CD4-positive, alpha-beta T cell treated with Interferon gamma for 1 hour (primary cell): Measurements from ENCODE around the gene PMVK.
"Not testable (repeated sequence)": the region's sequence is repeated elsewhere in the genome, so short reads cannot be mapped to it uniquely, and the experiment has no call there.

Source experiments
- DNase-seq: peaks from one replicate; pipeline ENCODE4 v3.0.0-alpha.2; 2020

The PMVK gene

DNA sequence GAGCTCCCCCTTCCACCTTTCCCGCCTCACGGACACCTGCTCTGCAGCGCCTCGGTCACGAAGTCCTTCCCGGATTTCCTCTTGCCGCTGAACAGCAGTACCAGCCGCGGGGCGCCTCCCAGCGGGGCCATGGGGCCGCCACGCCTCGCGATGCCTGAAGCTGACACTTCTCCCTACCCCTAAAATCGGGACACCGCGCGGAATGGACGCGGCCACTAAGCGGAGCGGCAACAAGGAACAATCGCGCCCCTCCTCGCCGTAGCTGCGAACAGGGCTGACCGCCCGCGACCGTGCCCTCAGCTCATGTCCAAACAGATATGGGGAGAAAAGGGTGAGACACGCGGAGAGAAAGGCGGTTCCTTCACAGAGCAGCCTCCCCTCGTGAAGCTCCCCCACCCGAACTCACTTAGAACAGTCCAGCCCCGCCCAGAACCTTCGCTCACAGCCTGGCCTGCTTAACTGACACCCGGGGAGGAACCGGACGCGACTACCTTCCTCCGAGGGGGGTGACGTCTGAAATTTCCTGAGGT, at the start of gene PMVK:
TSS of gene PMVK (minus strand) at position 165 of the 530 bp plus-strand sequence. CDS start at position 131, 34 bp downstream.
- peak; percentile 93 for DNase-seq

DNA sequence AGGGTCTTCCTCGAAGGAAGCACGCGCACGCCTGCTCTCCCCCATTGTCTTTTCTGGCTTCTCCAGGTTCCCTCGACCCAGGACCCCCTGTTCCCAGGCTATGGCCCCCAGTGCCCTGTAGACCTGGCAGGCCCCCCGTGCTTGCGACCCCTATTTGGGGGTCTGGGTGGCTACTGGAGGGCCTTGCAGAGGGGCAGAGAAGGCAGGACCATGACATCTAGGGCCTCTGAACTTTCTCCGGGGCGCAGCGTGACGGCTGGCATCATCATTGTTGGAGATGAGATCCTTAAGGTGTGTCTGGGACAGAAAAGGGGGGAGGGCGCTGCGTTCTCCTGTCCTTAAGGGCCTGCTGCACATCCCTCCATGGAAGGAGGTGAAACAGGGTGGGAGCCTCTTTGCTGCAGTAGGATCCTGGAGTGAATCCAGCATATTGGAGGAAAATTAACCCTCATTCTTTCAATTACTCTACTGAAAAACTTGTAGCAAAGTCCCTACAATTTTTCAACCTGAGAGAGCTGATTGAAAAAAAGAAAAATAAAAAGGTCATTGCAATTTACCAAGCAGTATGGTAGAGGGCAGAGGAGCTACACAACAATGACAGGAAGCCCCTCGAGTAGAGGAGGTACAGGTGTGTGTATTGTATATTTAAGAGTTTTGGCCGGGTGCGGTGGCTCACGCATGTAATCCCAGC, 47.4 kb upstream of the PMVK start:
- no peak for DNase-seq

DNA sequence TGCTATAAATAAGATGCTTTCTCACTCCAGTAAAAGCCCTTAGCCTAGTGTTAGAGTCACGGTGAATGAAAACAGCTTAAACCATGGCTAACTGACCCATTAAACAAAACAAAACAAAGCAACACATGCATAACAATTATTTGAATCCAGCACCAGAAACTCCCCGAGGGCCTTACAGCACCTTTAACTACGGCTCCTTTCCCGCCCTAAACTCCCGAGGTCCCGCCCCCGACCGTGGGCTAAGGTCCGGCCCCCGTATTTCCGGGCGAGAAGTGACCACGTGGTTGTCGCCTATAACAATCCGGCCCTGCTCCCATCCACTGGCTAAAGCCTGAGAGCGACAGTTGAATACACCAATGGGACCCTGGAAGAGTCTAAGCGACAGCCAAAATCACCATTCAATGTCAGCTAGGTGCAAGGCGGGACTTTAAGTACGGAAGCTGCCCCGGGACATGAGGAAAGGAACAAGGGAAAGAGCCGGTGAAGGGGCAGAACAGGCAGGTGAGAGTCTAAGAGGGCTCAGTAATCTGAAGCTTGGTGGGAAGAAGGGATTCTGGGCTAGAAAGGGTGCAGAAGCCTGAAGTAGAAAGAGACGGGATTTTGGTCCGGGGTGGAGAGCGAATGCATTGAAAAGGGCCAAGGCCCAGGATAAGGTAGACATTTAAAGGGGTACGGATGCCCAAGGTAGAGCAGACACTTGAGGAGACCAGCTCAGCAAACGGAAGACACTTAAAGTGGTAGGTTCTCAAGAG, 46.6 kb upstream of the PMVK start, which contains the start of gene FLAD1:
TSS of gene FLAD1 (plus strand) at position 448 of the 752 bp plus-strand sequence. CDS start 351 bp downstream, outside the sequence.
- peak; percentile 96 for DNase-seq

DNA sequence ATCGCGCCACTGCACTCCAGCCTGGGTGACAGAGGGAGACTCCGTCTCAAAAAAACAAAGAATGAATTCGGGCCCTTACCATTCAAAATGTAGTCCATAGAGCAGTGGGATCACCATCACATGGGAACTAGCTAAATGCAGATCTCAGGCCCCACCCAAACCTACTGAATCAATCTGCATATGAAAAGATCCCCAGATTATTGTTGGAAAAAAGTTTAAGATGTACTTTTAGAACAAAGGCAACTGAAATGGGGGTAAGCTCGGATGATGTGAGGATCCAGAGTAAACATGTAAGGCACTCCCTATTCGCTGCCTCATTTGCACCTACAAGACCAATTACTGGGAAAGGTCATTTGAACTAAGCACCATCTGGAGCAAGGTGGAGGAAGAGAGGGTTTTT, 45.8 kb upstream of the PMVK start:
- DNase-seq = no peak

DNA sequence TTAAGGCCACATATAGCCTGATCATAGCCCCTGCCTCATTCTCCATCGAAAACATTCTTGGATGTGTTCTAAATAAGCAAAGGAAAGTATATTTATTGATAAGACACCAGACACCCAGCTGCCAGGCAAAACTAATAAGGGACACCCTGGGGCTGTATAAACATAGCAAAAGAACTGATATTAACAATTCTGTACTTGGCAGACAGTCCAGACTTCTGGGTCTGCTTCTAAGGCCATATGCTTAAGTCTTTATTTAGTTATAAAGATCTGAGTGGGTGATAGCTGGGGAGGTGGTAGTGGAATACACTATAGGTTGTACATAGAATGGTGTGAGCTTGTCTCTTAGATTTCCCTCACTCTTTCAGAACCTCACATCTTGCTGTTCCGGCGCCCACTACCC, 41.8 kb upstream of the PMVK start:
- no peak for DNase-seq

DNA sequence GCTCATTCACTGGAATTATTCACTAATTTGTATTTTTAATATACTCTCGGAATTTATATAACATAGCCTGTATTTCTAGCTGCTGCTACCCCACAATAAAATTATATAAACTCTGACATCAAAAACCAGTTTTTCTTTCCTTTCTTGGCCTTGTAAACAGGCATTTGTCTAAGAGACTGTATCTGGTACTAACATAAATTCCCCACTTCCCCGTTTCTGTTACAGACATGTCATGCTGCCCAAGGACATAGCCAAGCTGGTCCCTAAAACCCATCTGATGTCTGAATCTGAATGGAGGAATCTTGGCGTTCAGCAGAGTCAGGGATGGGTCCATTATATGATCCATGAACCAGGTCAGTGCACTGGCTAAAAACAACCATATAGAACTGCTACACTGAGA, 41.2 kb upstream of the PMVK start:
- not testable (repeated sequence) for DNase-seq

DNA sequence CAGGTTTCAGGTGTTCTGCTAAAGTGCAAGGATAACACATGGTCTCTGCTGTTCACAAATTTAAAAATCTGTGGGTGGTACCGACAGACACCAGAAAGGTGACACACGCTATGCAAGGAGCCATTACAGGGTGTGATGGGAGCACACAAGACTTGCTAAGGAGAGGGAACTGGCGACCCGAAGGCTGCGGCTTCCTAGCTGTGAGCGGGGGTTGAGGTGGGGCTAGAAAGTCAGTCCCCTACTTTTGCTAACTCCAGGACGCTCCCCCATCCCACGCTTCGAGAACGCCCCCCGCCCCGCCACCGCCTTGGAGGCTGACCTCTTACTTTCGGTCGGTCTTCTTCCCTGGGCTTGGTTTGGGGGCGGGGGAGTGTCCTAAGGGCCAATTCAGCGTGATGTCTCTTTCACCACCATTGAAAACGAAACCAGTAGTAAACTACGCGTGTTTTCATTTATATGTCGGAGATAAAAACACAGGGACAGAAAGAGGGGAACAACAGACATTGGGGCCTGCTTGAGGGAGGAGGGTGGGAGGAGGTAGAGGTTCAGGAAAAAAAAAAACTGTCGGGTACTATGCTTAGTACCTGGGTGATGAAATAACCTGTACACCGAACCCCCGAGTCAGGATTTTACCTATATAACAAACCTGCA, 39.0 kb upstream of the PMVK start:
- DNase-seq = peak; percentile 52

DNA sequence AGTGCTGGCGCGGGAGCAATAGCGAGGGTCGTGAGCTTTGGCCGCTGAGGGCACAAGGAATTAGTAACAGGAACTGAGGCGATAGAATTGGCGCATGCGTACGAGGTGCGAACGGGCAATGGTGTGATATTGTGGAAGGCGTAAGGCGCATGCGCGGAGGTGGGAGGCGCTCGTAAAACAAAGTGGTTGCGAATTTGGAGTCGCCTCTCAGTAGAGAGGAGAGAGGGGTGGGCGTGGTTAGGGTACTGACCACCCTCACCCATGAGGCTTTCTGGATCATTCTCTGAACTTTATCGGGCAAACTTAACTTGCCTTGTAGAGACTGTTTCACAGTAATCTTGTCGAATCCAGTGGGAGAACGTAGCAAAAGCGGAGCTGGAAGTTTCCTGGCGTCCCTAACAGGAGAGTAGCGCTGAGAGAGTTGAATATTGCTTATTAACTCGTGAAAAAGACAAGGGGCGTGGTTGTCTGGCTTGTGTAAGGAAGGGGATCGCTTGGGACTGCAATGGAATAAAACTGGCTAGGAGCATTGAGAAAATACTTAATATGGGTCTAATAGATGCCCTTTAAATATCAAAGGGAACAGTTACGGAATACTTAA, 38.4 kb upstream of the PMVK start:
- peak; percentile 95 for DNase-seq

DNA sequence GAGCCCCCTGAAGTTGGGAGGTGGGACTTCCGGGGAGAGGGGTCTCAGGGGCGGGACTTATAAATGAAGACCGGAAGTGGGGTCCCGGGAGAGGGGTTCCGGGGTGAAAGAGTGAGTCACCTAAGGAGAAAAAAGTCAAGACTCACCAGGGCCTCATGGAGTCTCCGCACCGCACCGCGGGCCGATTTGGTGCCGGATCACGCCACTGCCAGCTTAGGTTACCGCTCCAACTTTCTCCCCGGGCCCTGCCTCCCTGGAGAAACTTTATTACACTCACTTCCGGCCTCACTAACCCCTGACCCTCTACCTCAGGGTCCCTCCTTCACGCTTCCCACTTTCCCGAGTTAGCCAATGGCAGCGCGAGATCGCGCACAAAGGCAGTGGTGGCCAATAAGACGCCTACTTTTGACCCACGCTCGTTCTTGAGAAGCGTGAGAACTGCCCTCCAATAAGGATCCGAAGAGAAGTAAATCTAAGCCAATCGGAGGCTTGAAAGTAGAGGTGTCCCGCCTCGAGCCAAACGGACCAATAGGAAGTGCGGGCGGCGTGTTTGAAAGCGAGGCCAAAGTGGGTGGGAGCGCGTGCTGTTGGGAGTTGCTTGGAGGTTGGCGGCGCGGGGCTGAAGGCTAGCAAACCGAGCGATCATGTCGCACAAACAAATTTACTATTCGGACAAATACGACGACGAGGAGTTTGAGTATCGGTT, 37.7 kb upstream of the PMVK start, which contains the start of gene CKS1B:
TSS of gene CKS1B (plus strand) at position 580 of the 706 bp plus-strand sequence. CDS start at position 645, 65 bp downstream.
- peak; percentile 99 for DNase-seq

DNA sequence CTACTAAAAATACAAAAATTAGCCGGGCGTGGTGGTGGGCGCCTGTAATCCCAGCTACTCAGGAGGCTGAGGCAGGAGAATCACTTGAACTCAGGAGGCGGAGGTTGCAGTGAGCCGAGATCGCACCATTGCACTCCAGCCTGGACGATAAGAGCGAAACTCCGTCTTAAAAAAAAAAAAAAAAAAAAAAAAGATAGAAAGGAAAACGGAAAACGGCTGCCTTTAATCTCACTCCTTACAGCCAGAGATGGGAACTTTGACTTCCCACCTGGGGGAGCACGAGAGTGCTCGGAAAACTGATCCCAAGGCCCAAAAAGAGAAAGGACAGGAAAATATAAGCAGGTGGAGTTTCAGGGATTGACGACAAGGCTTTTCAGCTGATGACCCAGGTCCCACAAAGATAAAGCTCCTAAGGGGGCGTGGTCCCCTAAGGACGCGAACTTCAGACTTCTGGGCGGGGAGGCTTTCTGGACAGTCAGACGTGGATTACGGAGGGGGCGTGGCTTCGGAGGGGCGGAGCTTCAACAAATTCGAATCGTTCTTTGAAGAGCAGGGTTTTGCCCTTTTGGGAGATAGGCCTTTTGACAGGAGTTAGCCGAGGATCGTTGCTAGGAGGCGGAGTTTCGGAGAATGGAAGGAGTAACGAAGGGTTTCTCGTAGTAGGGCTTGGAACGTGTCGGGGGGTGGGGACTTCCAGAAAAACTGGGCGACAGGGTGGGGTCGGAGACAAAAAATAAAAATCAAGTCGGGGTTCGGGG, 37.0 kb upstream of the PMVK start:
- DNase-seq = peak; percentile 92

DNA sequence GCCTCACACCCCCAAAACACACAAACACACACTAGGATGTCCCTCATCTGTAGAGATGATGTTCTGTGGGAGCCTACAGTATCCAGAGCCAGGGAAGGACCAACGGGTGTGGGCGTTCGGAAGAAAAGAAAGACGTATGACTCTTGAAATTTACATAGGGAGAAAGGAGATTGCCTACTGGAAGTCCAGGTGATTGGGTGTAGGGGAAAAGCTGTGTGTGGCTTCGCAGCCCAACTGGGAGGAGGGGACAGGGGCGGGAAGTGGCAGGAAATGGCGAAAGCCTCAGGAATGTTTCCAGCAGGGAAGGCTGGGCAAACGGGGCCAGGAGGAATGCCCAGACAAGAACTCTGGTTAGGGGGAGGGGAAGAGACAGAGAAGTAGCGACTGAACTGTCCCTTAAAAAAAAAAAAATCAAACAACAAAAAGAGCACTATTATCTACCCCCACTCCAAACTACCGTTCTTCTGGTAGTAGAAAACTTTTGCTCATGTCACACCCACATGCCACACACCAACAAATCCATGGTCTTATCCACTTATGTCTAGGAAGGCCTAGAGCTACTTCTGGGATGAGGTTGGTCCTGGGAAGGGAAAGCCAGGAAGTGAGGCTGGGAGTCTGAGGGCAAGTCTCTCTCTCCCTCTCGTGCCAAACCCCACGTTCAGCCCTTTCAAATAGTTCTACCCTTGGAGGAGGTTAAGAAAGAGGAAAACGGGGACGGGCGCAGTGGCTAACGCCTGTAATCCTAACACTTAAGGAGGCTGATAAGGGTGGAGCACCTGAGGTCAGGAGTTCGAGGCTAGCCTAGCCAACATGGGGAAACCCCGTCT, 36.2 kb upstream of the PMVK start:
- DNase-seq = no peak

DNA sequence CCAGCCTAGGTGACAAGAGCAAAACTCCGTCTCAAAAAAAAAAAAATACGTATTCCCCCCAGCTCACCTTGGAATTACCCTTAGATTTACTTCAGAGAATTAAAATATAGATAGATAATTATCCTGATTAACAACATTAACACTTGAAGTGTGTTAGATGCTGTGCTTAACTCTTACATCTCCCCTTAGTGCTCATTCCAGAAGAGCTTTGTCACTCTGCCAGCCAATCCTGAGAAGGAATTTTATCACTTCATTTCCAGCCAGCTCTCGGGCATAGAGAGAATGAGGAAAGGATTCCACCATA, 35.6 kb upstream of the PMVK start:
- no peak for DNase-seq

DNA sequence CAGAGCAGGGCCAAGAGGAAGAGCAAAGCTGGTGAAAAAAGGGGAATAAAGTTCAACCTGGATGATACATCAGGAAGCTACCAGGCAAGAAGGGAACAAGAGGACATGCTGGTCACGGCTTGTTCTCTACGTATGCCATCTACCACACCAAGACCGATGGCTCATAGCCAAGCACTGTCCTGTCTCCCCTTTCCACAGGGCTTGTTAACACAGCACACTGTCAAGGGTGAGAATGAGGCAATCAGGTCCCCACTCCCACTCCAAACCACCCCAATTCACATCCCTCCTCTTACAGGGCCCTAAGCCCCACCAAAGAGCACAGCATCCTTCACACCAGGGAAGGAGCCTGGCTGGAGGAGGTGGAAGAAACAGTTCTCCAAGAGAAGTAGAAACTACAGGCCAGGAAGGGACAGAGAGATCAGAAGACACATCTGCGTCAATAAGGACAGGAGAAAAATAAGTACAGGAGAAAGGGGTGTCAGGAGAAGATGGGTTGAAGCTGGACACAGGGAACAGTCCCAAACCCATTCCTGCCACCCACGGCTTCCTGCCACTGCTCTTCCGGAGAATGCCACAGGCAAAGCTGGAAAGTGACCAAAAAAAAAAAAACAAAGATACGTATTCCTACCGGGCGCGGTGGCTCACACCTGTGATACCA, 35.0 kb upstream of the PMVK start:
- no peak for DNase-seq

DNA sequence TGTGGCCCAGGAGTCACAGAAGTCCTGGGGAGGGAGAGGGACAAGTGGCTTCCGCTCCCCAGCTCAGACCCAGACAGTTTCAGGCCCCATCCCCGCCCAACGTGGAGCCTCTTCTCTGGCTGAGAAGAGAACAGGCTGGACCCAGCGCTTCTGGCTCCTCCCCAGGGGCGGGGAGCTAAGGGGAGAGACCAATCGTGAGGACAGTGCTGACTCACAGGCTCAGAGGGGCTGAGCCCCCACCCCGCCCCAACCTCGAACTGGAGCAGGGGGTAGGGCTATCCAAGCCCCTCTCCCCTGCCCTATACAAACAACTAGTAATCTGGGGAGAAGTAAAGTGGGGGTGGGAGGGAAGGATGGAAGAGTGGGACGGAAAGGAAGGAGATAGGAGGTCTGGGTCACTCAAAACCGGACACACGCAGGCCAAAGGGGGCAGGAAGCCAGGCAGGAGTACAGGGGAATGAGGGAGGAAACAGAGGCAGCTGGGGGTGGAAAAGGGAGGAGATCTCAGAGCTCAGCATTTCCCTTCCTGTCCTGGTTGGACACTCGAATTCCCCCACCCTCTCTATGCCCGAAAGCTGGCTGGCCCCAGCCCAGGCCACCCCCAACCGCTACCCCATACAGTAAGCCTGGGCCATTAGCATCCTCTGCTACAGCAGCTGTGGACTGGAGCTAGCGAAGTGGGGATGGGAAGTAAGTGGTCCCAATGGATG, 34.3 kb upstream of the PMVK start, which contains the start of gene SHC1:
TSS of gene SHC1 (minus strand) at position 117 of the 710 bp plus-strand sequence. CDS start 221 bp downstream, outside the sequence.
- peak; percentile 56 for DNase-seq

DNA sequence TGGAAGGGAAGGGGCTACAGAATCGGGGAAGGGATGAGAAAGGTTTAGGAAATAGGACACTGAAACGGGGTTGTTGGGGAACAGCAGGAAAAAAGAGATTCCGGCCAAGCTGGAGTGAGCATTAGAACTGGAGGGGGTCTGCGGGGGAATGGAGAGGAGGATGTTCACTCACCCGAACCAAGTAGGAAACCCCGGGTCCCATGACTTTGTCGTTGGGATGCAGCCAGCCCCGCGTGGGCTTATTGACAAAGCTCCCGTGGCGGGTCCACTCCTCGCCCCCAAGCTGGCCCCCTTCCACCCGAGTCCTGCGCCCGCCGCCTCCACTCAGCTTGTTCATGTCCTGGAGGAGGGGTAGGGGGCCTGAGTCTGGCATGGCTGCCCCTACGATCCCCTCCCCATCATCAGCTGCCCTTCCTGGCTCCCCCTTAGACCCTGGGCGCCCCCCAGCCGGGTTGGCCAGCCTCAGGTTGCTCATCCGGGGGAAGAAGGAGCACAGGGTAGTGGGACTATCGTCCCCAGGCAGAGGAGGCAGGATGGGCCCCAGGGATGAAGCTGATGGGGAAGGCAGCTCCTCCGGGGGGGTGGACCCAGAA, 33.4 kb upstream of the PMVK start:
- DNase-seq = no peak

DNA sequence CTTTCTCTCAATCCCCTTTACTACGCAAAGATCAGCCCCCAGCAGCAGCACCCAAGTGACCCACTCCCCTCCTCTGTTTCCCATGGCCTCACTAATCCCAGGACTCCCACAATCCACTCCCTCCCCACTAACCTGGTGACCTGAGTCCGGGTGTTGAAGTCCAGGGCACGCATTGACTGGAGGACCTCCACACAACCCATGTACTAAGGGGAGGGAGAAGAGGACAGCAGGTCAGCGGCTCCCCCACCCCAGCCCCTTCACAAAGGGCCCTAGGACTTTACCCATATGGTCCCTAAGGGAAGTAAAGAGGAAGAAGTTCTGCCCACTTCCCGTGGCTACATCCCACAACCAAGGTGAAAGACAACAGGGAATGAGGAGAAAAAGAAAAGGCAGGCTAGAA, 32.7 kb upstream of the PMVK start:
- no peak for DNase-seq

DNA sequence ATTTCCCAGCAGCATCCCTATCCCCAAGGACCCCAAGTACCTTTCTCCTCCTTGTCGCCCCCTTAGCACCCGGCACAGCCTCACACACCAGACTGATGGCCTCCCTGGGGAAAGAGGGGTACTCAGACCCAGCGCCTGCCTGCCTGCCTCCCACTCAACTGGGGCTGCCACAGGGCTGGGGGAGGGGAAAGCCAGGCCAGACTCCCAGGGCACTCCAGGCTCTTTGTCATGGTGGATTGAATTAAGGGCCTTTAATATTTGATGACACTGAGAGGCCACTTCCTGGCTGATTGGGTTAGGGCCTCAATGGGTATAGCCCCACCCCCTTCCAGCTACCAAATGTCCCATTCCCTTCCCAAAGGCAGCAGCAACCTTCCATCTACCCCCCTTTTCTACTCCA, 32.2 kb upstream of the PMVK start:
- no peak for DNase-seq

DNA sequence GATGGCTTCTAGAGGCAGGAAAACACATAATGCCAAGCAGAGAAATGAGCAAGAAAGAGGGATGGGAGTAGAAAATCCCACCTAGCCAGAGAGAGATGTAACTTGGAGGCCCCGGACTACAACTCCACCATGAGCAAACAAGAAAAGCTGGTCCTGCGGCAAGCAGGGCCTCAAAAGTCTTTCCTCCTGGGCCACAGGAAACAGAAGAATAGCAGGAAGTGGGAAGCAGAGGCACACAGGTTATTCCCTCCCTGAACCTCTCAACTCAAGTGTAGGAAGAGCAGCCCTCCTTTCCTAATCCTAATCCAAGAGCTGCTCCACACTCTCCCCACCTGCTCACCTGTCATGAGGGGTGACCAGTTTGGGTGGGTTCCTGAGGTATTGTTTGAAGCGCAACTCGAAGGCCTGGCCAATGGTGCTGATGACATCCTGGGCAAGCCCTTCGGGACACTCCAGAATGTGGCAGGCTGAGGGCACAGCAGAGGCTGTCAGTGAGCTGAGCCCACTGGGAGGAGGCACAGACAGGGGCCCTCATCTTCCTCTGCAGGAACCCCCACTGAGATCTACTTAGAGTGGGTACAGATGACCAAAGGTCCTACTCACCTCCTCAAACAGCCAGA, 30.9 kb upstream of the PMVK start:
- no peak for DNase-seq

DNA sequence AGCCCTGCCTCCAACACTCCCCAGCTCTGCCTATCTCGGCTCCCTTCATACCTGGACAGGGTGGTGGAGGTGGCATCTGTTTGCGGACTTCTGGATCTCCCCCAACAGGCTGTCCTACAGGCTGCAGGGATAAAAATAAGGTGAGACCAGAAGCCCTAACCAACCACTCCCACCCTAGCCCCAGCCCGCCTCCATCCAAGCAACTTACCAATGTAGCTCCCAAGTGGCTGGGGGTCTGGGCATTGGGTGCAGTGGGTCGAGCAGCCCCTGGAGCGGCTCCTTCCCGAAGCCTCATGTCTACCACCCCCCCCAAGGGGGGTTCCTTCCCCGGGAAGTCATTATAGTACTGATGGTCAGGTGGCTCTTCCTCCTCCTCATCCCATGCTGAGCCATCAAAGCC, 29.6 kb upstream of the PMVK start:
- DNase-seq = no peak
